WTC11 (cell line): ENCODE results near the gene IP6K2.

ENCODE experiments used
- ELF4 ChIP-seq: sonication (generic); formaldehyde crosslinking; IDR thresholded peaks from 2 replicates; pipeline ENCODE4 v1.8.1; 2022; ENCODE audit warnings: low read depth, mild to moderate bottlenecking, moderate library complexity, missing genetic modification reagents
- SMAD3 ChIP-seq: sonication (generic); formaldehyde crosslinking; IDR thresholded peaks from 2 replicates; pipeline ENCODE4 v1.8.0; 2022; ENCODE audit warnings: missing genetic modification reagents, mild to moderate bottlenecking, borderline replicate concordance
- SP1 ChIP-seq: sonication (generic); formaldehyde crosslinking; conservative IDR thresholded peaks from 2 replicates; pipeline ENCODE4 v1.8.1; 2022; ENCODE audit warnings: missing genetic modification reagents
- ZNF416 ChIP-seq: fragments of 250-450 bp; sonication (Bioruptor Pico); IDR thresholded peaks from 2 replicates; pipeline ENCODE4 v1.9.0; 2021; ENCODE audit warnings: mild to moderate bottlenecking, inconsistent platforms
- TF ChIP-seq, protein P1 (sequence below): sonication (generic); formaldehyde crosslinking; IDR thresholded peaks from 2 replicates; pipeline ENCODE4 v1.8.1; 2022; ENCODE audit warnings: mild to moderate bottlenecking, missing genetic modification reagents, moderate library complexity, borderline replicate concordance
- TF ChIP-seq, protein P2 (sequence below): fragments of 200-600 bp; IDR thresholded peaks from 2 replicates; pipeline ENCODE4 v1.8.0; 2022; ENCODE audit warnings: antibody characterized with exemption
- TF ChIP-seq, protein P3 (sequence below): sonication (generic); formaldehyde crosslinking; IDR thresholded peaks from 2 replicates; pipeline ENCODE4 v1.8.0; 2022; ENCODE audit warnings: mild to moderate bottlenecking, missing genetic modification reagents
- TF ChIP-seq, protein P4 (sequence below): sonication (generic); formaldehyde crosslinking; IDR thresholded peaks from 2 replicates; pipeline ENCODE4 v1.8.0; 2022; ENCODE audit warnings: mild to moderate bottlenecking, missing genetic modification reagents

GRCh38 chr3:48656061-48656840 lies 60.8 kb downstream of the IP6K2 start:
- TF ChIP-seq SMAD3 (CRISPR knock-in tag) (peak; percentile 72; the same call in 1 of the 2 replicates), ZNF416 (CRISPR knock-in tag) (peak; percentile 57; the same call in 1 of the 2 replicates), SP1 (peak; percentile 85), ELF4 (CRISPR knock-in tag) (0 out of 2 replicates have a peak, but pooled peaks have one; percentile 63)
- TF ChIP-seq, protein P1, sequence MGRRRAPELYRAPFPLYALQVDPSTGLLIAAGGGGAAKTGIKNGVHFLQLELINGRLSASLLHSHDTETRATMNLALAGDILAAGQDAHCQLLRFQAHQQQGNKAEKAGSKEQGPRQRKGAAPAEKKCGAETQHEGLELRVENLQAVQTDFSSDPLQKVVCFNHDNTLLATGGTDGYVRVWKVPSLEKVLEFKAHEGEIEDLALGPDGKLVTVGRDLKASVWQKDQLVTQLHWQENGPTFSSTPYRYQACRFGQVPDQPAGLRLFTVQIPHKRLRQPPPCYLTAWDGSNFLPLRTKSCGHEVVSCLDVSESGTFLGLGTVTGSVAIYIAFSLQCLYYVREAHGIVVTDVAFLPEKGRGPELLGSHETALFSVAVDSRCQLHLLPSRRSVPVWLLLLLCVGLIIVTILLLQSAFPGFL (CRISPR knock-in tag) = no peak
- TF ChIP-seq, protein P2, sequence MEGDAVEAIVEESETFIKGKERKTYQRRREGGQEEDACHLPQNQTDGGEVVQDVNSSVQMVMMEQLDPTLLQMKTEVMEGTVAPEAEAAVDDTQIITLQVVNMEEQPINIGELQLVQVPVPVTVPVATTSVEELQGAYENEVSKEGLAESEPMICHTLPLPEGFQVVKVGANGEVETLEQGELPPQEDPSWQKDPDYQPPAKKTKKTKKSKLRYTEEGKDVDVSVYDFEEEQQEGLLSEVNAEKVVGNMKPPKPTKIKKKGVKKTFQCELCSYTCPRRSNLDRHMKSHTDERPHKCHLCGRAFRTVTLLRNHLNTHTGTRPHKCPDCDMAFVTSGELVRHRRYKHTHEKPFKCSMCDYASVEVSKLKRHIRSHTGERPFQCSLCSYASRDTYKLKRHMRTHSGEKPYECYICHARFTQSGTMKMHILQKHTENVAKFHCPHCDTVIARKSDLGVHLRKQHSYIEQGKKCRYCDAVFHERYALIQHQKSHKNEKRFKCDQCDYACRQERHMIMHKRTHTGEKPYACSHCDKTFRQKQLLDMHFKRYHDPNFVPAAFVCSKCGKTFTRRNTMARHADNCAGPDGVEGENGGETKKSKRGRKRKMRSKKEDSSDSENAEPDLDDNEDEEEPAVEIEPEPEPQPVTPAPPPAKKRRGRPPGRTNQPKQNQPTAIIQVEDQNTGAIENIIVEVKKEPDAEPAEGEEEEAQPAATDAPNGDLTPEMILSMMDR = peak; percentile 47
- TF ChIP-seq, protein P3, sequence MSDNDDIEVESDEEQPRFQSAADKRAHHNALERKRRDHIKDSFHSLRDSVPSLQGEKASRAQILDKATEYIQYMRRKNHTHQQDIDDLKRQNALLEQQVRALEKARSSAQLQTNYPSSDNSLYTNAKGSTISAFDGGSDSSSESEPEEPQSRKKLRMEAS = peak; percentile 97
- TF ChIP-seq, protein P4, sequence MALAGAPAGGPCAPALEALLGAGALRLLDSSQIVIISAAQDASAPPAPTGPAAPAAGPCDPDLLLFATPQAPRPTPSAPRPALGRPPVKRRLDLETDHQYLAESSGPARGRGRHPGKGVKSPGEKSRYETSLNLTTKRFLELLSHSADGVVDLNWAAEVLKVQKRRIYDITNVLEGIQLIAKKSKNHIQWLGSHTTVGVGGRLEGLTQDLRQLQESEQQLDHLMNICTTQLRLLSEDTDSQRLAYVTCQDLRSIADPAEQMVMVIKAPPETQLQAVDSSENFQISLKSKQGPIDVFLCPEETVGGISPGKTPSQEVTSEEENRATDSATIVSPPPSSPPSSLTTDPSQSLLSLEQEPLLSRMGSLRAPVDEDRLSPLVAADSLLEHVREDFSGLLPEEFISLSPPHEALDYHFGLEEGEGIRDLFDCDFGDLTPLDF (CRISPR knock-in tag) = no peak
